ENCODE measurements around the gene RNPEPL1.

RNPEPL1 gene

GRCh38 chr2:240585681-240586197 is 17.5 kb downstream of the RNPEPL1 start:
- H3K9ac ChIP-seq (ENCODE audit: low read length), result peak overlapping the region; percentile 90
- no peaks in the 10 kb centered on the region for H3K9me2 ChIP-seq (replicated peaks; ENCODE audit: insufficient read depth, low read length)
- peaks cover 67% of the 10 kb centered on the region for H3K79me2 ChIP-seq (ENCODE audit: insufficient read depth, low read length)
- peak overlapping the region; percentile 96 for H3K27ac ChIP-seq (ENCODE audit: low read depth, low read length)
- no peak for TF ChIP-seq EZH2phosphoT487 (conservative IDR thresholded peaks at IDR 0.05; ENCODE audit: low read length)
- TF ChIP-seq, protein P1, sequence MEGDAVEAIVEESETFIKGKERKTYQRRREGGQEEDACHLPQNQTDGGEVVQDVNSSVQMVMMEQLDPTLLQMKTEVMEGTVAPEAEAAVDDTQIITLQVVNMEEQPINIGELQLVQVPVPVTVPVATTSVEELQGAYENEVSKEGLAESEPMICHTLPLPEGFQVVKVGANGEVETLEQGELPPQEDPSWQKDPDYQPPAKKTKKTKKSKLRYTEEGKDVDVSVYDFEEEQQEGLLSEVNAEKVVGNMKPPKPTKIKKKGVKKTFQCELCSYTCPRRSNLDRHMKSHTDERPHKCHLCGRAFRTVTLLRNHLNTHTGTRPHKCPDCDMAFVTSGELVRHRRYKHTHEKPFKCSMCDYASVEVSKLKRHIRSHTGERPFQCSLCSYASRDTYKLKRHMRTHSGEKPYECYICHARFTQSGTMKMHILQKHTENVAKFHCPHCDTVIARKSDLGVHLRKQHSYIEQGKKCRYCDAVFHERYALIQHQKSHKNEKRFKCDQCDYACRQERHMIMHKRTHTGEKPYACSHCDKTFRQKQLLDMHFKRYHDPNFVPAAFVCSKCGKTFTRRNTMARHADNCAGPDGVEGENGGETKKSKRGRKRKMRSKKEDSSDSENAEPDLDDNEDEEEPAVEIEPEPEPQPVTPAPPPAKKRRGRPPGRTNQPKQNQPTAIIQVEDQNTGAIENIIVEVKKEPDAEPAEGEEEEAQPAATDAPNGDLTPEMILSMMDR (IDR thresholded peaks at IDR 0.05; ENCODE audit: insufficient read depth, low read length, poor library complexity, severe bottlenecking), result no peak
- no peaks in the 10 kb centered on the region for H3K36me3 ChIP-seq (ENCODE audit: low read length)
- peaks cover 24% of the 10 kb centered on the region for H3F3A ChIP-seq (ENCODE audit: insufficient read depth)
- H3K4me3 ChIP-seq (ENCODE audit: insufficient read depth, low read length, poor library complexity, severe bottlenecking), result peak overlapping the region; percentile 94
- H3K27me3 ChIP-seq (ENCODE audit: low read length), result no peaks in the 10 kb centered on the region
- peaks cover 7% of the 10 kb centered on the region; the same call in 1 of the 2 replicates for H4K20me1 ChIP-seq (ENCODE audit: low read depth, low read length)
- peak overlapping the region; percentile 88 for H3K4me2 ChIP-seq (ENCODE audit: low read depth, low read length, poor library complexity, severe bottlenecking)
- no peaks in the 10 kb centered on the region for H3K9me3 ChIP-seq (ENCODE audit: insufficient read depth, low read length)
- H2AFZ ChIP-seq (ENCODE audit: low read depth, low read length, severe bottlenecking), result no peak overlapping the region

- TF ChIP-seq, protein P1 (IDR thresholded peaks at IDR 0.05; ENCODE audit: insufficient read depth, low read length, poor library complexity, severe bottlenecking), result no peak
- no peak for TF ChIP-seq EZH2phosphoT487 (conservative IDR thresholded peaks at IDR 0.05; ENCODE audit: low read length)
- Histone ChIP-seq H3K9me2 (replicated peaks; ENCODE audit: insufficient read depth, low read length) (no peaks in the 10 kb centered on the region), H4K20me1 (ENCODE audit: low read depth, low read length) (peaks cover 7% of the 10 kb centered on the region; the same call in 1 of the 2 replicates), H3K9ac (ENCODE audit: low read length) (peak within 1 kb of the TSS; percentile 90), H3K27ac (ENCODE audit: low read depth, low read length) (peak within 1 kb of the TSS; percentile 96), H3K36me3 (ENCODE audit: low read length) (no peaks in the 10 kb centered on the region), H3F3A (ENCODE audit: insufficient read depth) (peaks cover 18% of the 10 kb centered on the region), H3K79me2 (ENCODE audit: insufficient read depth, low read length) (peaks cover 65% of the 10 kb centered on the region), H3K4me3 (ENCODE audit: insufficient read depth, low read length, poor library complexity, severe bottlenecking) (peak within 1 kb of the TSS; percentile 94), H3K4me2 (ENCODE audit: low read depth, low read length, poor library complexity, severe bottlenecking) (peak within 1 kb of the TSS; percentile 88), H3K27me3 (ENCODE audit: low read length) (no peaks in the 10 kb centered on the region), H3K9me3 (ENCODE audit: insufficient read depth, low read length) (no peaks in the 10 kb centered on the region), H2AFZ (ENCODE audit: low read depth, low read length, severe bottlenecking) (peak within 1 kb of the TSS; percentile 71)
Observed at GRCh38 chr2:240586198-240586918, 18.1 kb downstream of the RNPEPL1 start, which contains the start of gene CAPN10. CAPN10 (plus strand) TSS chr2:240586734; CDS start chr2:240586912, 178 bp downstream.

- Histone ChIP-seq H3K4me3 (ENCODE audit: insufficient read depth, low read length, poor library complexity, severe bottlenecking) (peak overlapping the region; percentile 94), H3K36me3 (ENCODE audit: low read length) (no peaks in the 10 kb centered on the region), H4K20me1 (ENCODE audit: low read depth, low read length) (peaks cover 7% of the 10 kb centered on the region; the same call in 1 of the 2 replicates), H3K9me2 (replicated peaks; ENCODE audit: insufficient read depth, low read length) (no peaks in the 10 kb centered on the region), H3K27ac (ENCODE audit: low read depth, low read length) (peak overlapping the region; percentile 96), H2AFZ (ENCODE audit: low read depth, low read length, severe bottlenecking) (peak overlapping the region; percentile 71), H3F3A (ENCODE audit: insufficient read depth) (peaks cover 16% of the 10 kb centered on the region), H3K79me2 (ENCODE audit: insufficient read depth, low read length) (peaks cover 60% of the 10 kb centered on the region), H3K9ac (ENCODE audit: low read length) (peak overlapping the region; percentile 90), H3K4me2 (ENCODE audit: low read depth, low read length, poor library complexity, severe bottlenecking) (peak overlapping the region; percentile 88), H3K9me3 (ENCODE audit: insufficient read depth, low read length) (no peaks in the 10 kb centered on the region), H3K27me3 (ENCODE audit: low read length) (no peaks in the 10 kb centered on the region)
- no peak for TF ChIP-seq EZH2phosphoT487 (conservative IDR thresholded peaks at IDR 0.05; ENCODE audit: low read length)
- TF ChIP-seq, protein P1 (IDR thresholded peaks at IDR 0.05; ENCODE audit: insufficient read depth, low read length, poor library complexity, severe bottlenecking), result no peak
Observed at GRCh38 chr2:240586919-240587800, 18.9 kb downstream of the RNPEPL1 start.
